AG09309 (cell line): Measurements from ENCODE around the gene MEIS1.

Experiments
- DNase-seq: peaks from one replicate; pipeline ENCODE4 v3.0.0-alpha.2; 2010; ENCODE audit warnings: low read depth
- H3K4me3 ChIP-seq: 2 replicates; pipeline ENCODE4 v1.5.1; 2011; ENCODE audit warnings: mild to moderate bottlenecking, low read depth, low read length, moderate library complexity; ENCODE audit not compliant: control insufficient read depth
- TF ChIP-seq, protein P1 (sequence below): IDR thresholded peaks from 2 replicates; pipeline ENCODE4 v1.5.1; 2011; ENCODE audit warnings: mild to moderate bottlenecking, low read depth, low read length, inconsistent platforms; ENCODE audit not compliant: insufficient read depth, control insufficient read depth; ENCODE audit errors: missing control alignments

MEIS1 gene

GRCh38 chr2:66519264-66519843 is 84.4 kb downstream of the MEIS1 start:
- H3K4me3 ChIP-seq: no peak overlapping the region
- no peak for DNase-seq
- TF ChIP-seq, protein P1, sequence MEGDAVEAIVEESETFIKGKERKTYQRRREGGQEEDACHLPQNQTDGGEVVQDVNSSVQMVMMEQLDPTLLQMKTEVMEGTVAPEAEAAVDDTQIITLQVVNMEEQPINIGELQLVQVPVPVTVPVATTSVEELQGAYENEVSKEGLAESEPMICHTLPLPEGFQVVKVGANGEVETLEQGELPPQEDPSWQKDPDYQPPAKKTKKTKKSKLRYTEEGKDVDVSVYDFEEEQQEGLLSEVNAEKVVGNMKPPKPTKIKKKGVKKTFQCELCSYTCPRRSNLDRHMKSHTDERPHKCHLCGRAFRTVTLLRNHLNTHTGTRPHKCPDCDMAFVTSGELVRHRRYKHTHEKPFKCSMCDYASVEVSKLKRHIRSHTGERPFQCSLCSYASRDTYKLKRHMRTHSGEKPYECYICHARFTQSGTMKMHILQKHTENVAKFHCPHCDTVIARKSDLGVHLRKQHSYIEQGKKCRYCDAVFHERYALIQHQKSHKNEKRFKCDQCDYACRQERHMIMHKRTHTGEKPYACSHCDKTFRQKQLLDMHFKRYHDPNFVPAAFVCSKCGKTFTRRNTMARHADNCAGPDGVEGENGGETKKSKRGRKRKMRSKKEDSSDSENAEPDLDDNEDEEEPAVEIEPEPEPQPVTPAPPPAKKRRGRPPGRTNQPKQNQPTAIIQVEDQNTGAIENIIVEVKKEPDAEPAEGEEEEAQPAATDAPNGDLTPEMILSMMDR: no peak

DNA sequence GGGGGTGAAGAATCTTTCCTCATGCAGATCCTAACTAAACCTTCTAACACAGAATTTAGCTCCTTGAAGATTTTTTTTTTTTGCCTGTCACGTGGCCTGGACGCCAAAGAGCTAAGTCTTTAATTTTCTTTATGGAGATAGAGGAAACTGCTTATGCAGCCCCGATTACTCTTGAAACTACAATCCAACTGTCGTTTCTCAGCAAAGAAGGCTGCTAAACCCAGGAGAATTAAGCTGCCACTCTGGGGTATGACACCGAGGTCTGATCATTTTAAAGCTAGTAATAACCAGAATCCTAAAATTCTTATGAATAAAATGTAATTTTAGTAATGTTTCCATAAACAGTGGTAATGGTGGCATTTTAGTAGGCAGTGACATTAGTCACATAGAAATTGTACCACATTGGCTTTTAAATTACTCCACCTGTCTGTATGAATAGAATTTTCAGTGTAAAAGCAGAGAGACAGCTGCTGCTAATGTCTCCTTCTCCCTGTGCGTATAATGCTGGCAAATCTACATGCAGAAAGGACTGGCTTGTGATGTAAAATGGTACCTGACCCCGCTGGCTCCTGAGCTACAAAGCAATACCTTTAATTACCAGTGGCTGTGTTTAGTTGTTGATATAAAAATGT is 86.5 kb downstream of the MEIS1 start:
- TF ChIP-seq, protein P1: no peak
- DNase-seq: no peak
- H3K4me3 ChIP-seq: no peak overlapping the region

DNA sequence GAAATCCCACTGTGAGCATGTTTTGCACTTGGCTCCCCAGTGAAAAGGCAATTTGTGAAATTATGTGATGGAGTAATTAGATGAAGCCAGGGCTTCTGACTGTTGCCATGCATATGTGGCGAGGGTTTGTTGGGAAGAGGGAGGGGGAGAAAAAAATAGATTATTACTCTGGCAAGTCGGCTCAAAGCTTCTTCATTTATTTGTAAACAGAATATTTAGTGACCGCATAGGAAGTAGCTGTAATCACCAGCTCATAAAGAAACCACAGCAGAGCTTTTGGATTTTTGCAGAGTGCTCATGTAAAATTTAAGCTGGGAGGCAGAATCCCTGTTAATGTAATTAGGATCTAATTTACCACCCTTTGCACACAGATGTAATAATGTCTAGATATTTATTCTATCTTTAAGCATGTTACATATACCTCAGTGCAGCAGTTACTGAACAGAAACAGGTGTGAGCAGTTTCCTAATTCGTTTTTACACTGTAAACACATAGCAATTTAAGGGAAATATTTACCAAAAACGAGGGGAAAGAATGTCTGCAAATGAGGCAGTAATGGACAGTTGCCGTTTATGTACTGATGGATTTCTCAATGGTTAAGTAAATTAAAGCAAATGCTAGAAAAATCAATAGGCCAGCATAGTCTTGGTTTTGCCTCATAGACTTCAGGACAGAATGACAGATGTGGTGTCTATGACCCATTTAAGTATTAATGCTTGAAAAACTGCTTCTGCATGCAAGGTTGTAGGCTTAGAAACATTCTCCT is 87.9 kb downstream of the MEIS1 start:
- no peak for DNase-seq
- no peak overlapping the region for H3K4me3 ChIP-seq
- TF ChIP-seq, protein P1: no peak

DNA sequence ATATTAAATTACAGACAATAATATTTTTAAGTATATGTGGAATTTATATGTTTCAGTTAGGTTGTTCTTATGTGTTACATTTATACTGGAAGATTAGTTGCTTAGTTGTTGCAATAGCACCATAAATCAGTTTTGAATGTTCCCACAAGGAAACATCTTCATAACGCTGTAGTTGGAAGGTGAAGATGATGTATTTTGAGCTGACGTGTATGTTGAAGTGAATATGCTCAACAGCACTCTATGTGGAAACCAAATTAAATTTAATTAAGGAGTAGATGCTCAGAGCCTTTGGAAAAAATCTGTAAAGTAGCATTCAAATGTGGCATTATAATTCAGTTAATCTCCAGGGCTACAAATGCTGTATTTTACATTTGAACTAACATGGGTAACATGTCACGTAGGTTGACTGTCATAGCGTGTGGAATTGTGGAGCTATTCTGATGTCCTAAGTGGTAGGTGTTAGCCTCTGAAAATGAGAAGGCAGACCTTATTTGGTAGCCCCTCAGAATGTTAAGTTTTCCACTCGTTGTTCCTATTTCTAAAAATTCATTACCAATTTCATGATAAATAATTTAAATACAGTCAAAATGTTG is 88.5 kb downstream of the MEIS1 start:
- no peak overlapping the region for H3K4me3 ChIP-seq
- DNase-seq: no peak
- TF ChIP-seq, protein P1: no peak

DNA sequence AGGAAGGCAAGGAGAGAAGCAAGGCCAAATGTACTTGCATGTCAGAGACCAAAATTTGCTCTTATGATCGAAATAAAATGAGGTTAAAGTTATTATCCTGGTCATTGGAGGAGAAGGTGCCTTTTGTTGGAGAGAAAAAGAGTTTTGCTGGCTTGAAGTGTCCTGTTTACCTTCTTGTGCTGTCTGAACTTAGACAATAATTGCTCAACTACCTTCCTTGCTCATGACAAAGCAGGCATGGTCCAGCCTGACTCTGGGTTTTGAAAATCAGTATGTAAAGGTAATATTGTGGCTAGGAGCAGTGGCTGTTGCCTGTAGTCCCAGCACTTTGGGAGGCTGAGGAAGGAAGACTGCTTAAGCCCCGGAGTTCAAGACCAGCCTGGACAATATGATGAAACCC is 89.1 kb downstream of the MEIS1 start:
- TF ChIP-seq, protein P1: no peak
- no peak for DNase-seq

GRCh38 chr2:66525606-66526005 is 90.7 kb downstream of the MEIS1 start:
- TF ChIP-seq, protein P1: no peak
- no peak for DNase-seq
- no peak overlapping the region for H3K4me3 ChIP-seq

More for the DNA sequence above, 89.1 kb downstream of the MEIS1 start:
- H3K4me3 ChIP-seq: no peak overlapping the region
